Measurements from ENCODE around the gene ADAT1. TPM values are rescaled to one million over a fixed set of nuclear protein-coding genes. Genes with fewer than 3 reads are reported as not detected.

Gene ADAT1
- total and polyA plus RNA-seq, 8 donors = 39.1 to 57.4 (median 51.7) TPM

DNA sequence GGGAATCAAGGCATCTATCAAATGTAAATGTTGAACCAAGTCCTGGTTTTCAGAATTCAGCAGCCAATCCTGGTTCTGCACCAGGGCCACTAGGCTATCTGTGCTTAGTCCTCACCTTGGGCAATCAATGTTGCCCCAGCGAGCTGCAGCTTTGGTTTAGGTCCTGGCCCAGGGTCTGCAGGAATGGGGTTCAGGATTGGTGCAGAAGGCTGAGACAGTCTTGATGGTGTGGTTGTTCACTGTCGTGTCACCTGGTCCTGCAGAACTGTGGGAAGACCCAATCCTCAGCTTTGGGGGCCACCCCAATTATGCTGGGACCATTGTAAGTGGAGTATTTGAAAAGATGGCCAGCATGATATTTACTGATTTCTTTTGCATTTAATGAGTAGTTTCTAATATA lies 35.1 kb upstream of the ADAT1 start:
- ATAC-seq (no peak), DNase-seq (no peak)
- Histone ChIP-seq H3K9me3 (no peaks in the 10 kb centered on the region), H3K36me3 (peaks cover 0 to 68% of the 10 kb centered on the region in 2 donors), H3K27me3 (no peaks in the 10 kb centered on the region), H3K4me3 (no peak overlapping the region), H3K4me1 (peaks cover 0 to 3% of the 10 kb centered on the region in 2 donors), H3K27ac (no peak overlapping the region)
- intact Hi-C loops (cut with DNase I) = no loop called here
- TF ChIP-seq, protein P1, sequence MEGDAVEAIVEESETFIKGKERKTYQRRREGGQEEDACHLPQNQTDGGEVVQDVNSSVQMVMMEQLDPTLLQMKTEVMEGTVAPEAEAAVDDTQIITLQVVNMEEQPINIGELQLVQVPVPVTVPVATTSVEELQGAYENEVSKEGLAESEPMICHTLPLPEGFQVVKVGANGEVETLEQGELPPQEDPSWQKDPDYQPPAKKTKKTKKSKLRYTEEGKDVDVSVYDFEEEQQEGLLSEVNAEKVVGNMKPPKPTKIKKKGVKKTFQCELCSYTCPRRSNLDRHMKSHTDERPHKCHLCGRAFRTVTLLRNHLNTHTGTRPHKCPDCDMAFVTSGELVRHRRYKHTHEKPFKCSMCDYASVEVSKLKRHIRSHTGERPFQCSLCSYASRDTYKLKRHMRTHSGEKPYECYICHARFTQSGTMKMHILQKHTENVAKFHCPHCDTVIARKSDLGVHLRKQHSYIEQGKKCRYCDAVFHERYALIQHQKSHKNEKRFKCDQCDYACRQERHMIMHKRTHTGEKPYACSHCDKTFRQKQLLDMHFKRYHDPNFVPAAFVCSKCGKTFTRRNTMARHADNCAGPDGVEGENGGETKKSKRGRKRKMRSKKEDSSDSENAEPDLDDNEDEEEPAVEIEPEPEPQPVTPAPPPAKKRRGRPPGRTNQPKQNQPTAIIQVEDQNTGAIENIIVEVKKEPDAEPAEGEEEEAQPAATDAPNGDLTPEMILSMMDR (IDR thresholded peaks at IDR 0.05) = no peak

DNA sequence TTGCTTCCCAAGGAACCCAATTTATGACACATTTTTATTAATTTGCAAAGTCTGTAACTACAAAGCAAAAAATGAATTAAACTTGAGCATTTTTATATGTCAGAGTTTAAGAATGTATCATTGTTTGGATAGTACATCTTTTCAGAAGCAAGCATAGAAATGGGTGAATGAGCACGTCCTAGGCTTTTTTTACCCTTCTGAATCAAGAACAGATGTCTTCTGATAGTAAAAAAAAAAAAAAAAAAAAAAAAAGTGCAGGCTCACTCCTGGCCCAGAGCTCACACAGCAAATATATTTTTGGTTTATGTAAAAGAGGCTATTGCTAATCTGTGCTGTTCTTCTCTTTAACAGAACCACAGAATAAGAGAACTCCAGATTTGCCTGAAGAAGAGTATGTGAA lies 30.8 kb upstream of the ADAT1 start:
- ATAC-seq (no peak), DNase-seq (no peak)
- TF ChIP-seq, protein P1 (IDR thresholded peaks at IDR 0.05) = no peak
- Histone ChIP-seq H3K27ac (no peak overlapping the region), H3K36me3 (peaks cover 0 to 51% of the 10 kb centered on the region in 2 donors), H3K9me3 (no peaks in the 10 kb centered on the region), H3K27me3 (no peaks in the 10 kb centered on the region), H3K4me1 (peaks cover 23 to 41% of the 10 kb centered on the region in 2 donors), H3K4me3 (no peak overlapping the region)
- intact Hi-C loops (cut with DNase I) = no loop called here

DNA sequence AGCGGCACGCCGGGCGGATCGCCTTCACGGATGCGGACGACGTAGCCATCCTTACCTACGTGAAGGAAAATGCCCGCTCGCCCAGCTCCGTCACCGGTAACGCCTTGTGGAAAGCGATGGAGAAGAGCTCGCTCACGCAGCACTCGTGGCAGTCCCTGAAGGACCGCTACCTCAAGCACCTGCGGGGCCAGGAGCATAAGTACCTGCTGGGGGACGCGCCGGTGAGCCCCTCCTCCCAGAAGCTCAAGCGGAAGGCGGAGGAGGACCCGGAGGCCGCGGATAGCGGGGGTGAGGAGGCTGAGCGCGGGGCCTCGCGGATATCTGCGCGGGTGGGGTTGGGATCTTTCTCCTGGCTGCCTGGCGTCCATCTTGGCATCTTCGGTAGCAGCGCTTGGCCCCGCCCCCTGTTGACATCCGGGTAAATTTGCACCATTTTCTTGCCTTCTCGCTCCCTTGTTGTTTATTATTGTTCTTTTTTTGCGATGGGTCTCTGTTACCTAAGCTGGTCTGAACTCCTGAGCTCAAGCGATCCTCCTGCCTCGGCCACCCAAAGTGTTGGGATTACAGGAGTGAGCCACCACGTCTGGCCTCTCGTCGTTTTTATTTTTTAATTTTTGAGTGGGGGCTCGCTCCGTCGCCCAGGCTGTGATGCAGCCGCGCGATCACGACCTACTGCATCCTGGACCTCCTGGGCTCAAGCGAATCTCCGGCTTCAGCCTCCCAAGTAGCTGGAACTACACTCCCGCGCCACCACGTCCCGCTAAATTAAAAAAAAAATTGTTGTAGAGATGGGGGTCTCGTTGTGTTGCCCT lies 25.4 kb upstream of the ADAT1 start:
- peak overlapping the region; percentile 94 to 98 for H3K27ac ChIP-seq
- intact Hi-C loops (cut with DNase I) = no loop called here
- peak; percentile 85 to 92 (median 87) for DNase-seq
- peak; percentile 76 for ATAC-seq
- H3K4me1 ChIP-seq = peaks cover 28 to 69% of the 10 kb centered on the region in 2 donors
- H3K9me3 ChIP-seq = no peaks in the 10 kb centered on the region
- TF ChIP-seq, protein P1 (IDR thresholded peaks at IDR 0.05) = no peak
- peaks cover 0 to 23% of the 10 kb centered on the region in 2 donors for H3K36me3 ChIP-seq
- H3K27me3 ChIP-seq = no peaks in the 10 kb centered on the region
- peak overlapping the region; percentile 95 to 96 for H3K4me3 ChIP-seq

DNA sequence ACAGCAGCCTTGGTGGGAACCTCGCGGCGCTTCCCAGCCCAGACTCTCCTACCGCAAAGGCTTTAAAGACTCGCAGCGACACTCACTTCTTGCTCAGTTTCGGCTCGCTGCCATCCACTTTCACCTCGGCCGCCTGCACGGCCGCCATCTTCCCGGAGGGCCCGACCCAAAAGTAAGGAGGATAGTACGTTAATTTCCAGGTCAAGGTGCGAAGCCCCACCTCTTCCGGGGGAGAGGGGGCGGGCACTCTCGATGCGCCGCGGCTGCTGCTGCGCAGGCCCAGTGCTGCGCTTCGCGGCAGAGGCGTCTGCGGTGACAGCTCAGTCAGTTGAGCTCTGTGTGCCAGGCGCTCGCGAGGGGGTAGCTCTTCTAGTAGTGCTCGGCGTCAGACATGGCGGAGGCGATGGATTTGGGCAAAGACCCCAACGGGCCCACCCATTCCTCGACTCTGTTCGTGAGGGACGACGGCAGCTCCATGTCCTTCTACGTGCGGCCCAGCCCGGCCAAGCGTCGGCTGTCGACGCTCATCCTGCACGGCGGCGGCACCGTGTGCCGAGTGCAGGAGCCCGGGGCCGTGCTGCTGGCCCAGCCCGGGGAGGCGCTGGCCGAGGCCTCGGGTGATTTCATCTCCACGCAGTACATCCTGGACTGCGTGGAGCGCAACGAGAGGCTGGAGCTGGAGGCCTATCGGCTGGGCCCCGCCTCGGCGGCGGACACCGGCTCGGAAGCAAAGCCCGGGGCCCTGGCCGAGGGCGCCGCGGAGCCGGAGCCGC lies 24.6 kb upstream of the ADAT1 start, which contains the start of the genes KARS1 and TERF2IP:
Gene KARS1 (minus strand): TSS at position 174 of the 773 bp plus-strand sequence. CDS start 26 bp downstream, at position 148.
Gene TERF2IP (plus strand): TSS at position 282 of the 773 bp plus-strand sequence. CDS start 110 bp downstream, at position 392.
- DNase-seq = peak; percentile 94 to 98 (median 96)
- TF ChIP-seq, protein P1 (IDR thresholded peaks at IDR 0.05) = no peak
- peak within 1 kb of the TSS; percentile 94 to 98 for H3K27ac ChIP-seq
- peaks cover 28 to 61% of the 10 kb centered on the region in 2 donors for H3K4me1 ChIP-seq
- no peaks in the 10 kb centered on the region for H3K27me3 ChIP-seq
- peaks cover 0 to 31% of the 10 kb centered on the region in 2 donors for H3K36me3 ChIP-seq
- intact Hi-C loops (cut with DNase I) = no loop called here
- no peaks in the 10 kb centered on the region for H3K9me3 ChIP-seq
- peak; percentile 98 for ATAC-seq
- H3K4me3 ChIP-seq = peak within 1 kb of the TSS; percentile 95 to 96

DNA sequence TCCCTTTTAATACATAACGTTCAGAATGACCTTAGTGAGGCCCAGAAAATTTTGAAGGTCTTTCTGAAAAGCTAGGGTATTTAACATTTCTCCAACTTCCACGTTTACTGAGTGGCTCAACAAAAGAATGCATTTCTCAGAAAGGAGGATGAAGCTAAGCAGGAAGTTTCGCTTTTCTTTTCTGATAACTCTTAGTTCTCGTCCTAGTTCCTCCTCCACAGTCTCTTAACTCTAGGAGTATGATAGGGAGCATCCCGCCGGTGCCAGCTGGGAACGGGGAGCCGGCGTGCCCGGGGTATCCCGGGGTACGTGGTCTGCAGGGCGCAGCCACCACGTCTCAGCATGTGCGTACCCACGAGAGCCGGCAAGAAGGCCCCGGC lies 24.0 kb upstream of the ADAT1 start:
- no peaks in the 10 kb centered on the region for H3K27me3 ChIP-seq
- H3K4me1 ChIP-seq = peaks cover 24 to 55% of the 10 kb centered on the region in 2 donors
- no peaks in the 10 kb centered on the region for H3K9me3 ChIP-seq
- DNase-seq (peak in 1 of 4 donors; percentile 7), ATAC-seq (peak; percentile 22)
- peak overlapping the region; percentile 95 to 96 for H3K4me3 ChIP-seq
- TF ChIP-seq, protein P1 (IDR thresholded peaks at IDR 0.05) = no peak
- peak overlapping the region; percentile 94 to 98 for H3K27ac ChIP-seq
- intact Hi-C loops (cut with DNase I) = no loop called here
- H3K36me3 ChIP-seq = peaks cover 0 to 36% of the 10 kb centered on the region in 2 donors

Measured in left lung (tissue), 10 donors.